ENCODE results near the gene NPIPA8. TPM values are rescaled to one million over a fixed set of nuclear protein-coding genes. Genes with fewer than 3 reads are reported as not detected.
"Not testable (repeated sequence)": the region's sequence is repeated elsewhere in the genome, so short reads cannot be mapped to it uniquely, and the experiment has no call there.

Gene NPIPA8
- total RNA-seq, result 1.5 TPM

- DNase-seq (ENCODE audit: low spot score), result not testable (repeated sequence)
Measured at GRCh38 chr16:18336636-18337035, at the start of gene NPIPA8. TSS of gene NPIPA8 (minus strand) at chr16:18336736. CDS start at chr16:18332662, 4,074 bp downstream.

GRCh38 chr16:18385285-18385684, 48.7 kb upstream of the NPIPA8 start:
- DNase-seq (ENCODE audit: low spot score), result not testable (repeated sequence)

- not testable (repeated sequence) for DNase-seq (ENCODE audit: low spot score)
Measured at GRCh38 chr16:18384869-18385268, 48.3 kb upstream of the NPIPA8 start.

- not testable (repeated sequence) for DNase-seq (ENCODE audit: low spot score)
Measured at GRCh38 chr16:18384098-18384636, 47.6 kb upstream of the NPIPA8 start.

- DNase-seq (ENCODE audit: low spot score), result not testable (repeated sequence)
Measured at GRCh38 chr16:18382696-18383095, 46.2 kb upstream of the NPIPA8 start.

- DNase-seq (ENCODE audit: low spot score), result not testable (repeated sequence)
Measured at GRCh38 chr16:18347742-18348141, 11.2 kb upstream of the NPIPA8 start.

GRCh38 chr16:18346993-18347392, 10.5 kb upstream of the NPIPA8 start:
- not testable (repeated sequence) for DNase-seq (ENCODE audit: low spot score)

GRCh38 chr16:18344634-18345033, 8.1 kb upstream of the NPIPA8 start:
- DNase-seq (ENCODE audit: low spot score), result not testable (repeated sequence)

- not testable (repeated sequence) for DNase-seq (ENCODE audit: low spot score)
Measured at GRCh38 chr16:18341986-18342385, 5.5 kb upstream of the NPIPA8 start.

GRCh38 chr16:18341417-18341960, 5.0 kb upstream of the NPIPA8 start:
- not testable (repeated sequence) for DNase-seq (ENCODE audit: low spot score)

- DNase-seq (ENCODE audit: low spot score), result not testable (repeated sequence)
Measured at GRCh38 chr16:18339210-18339609, 2.7 kb upstream of the NPIPA8 start.

- DNase-seq (ENCODE audit: low spot score), result not testable (repeated sequence)
Measured at GRCh38 chr16:18311811-18312210, 24.7 kb downstream of the NPIPA8 start.

- DNase-seq (ENCODE audit: low spot score), result not testable (repeated sequence)
Measured at GRCh38 chr16:18309159-18309558, 27.4 kb downstream of the NPIPA8 start.

- not testable (repeated sequence) for DNase-seq (ENCODE audit: low spot score)
Measured at GRCh38 chr16:18307241-18307640, 29.3 kb downstream of the NPIPA8 start.

GRCh38 chr16:18306066-18306465, 30.5 kb downstream of the NPIPA8 start:
- not testable (repeated sequence) for DNase-seq (ENCODE audit: low spot score)

- not testable (repeated sequence) for DNase-seq (ENCODE audit: low spot score)
Measured at GRCh38 chr16:18303059-18303706, 33.4 kb downstream of the NPIPA8 start.

- DNase-seq (ENCODE audit: low spot score), result not testable (repeated sequence)
Measured at GRCh38 chr16:18297714-18298113, 38.8 kb downstream of the NPIPA8 start.

GRCh38 chr16:18296931-18297330, 39.6 kb downstream of the NPIPA8 start:
- DNase-seq (ENCODE audit: low spot score), result not testable (repeated sequence)

GRCh38 chr16:18294371-18294770, 42.2 kb downstream of the NPIPA8 start:
- not testable (repeated sequence) for DNase-seq (ENCODE audit: low spot score)

GRCh38 chr16:18293337-18293956, 43.1 kb downstream of the NPIPA8 start:
- DNase-seq (ENCODE audit: low spot score), result not testable (repeated sequence)

GRCh38 chr16:18290959-18291358, 45.6 kb downstream of the NPIPA8 start:
- not testable (repeated sequence) for DNase-seq (ENCODE audit: low spot score)

- not testable (repeated sequence) for DNase-seq (ENCODE audit: low spot score)
Measured at GRCh38 chr16:18286342-18286741, 50.2 kb downstream of the NPIPA8 start.

- not testable (repeated sequence) for DNase-seq (ENCODE audit: low spot score)
Measured at GRCh38 chr16:18280319-18280718, 56.2 kb downstream of the NPIPA8 start.
